Cardiac fibroblast (primary cell): ENCODE data around the gene NCAM1.

Experiments
- DNase-seq, 2 donors: peaks; one replicate each; pipeline versions ENCODE4 v3.0.0 to v3.0.0-alpha.2; 2010; ENCODE audit warnings: low read depth in 2 of 2
- H3K4me3 ChIP-seq, 2 donors: replicated peaks in 1 of 2; 1 replicate in 1 of 2; 2 replicates in 1 of 2; pipeline ENCODE4 v1.5.1; 2011; ENCODE audit warnings: low read depth in 2 of 2, low read length in 2 of 2, mild to moderate bottlenecking in 2 of 2, moderate library complexity in 1 of 2
- CTCF ChIP-seq: IDR thresholded peaks from one replicate; pipeline ENCODE4 v1.5.1; 2011; ENCODE audit warnings: low read depth, mild to moderate bottlenecking, low read length, inconsistent platforms

Gene NCAM1

GRCh38 chr11:112958670-112959069, 2.5 kb upstream of the NCAM1 start:
- H3K4me3 ChIP-seq: no peak overlapping the region
- peak; percentile 15 to 40 for DNase-seq
- TF ChIP-seq CTCF: no peak

GRCh38 chr11:112961751-112962578, 745 bp downstream of the NCAM1 start:
- H3K4me3 ChIP-seq: peak overlapping the region; percentile 39 to 56
- DNase-seq: no peak
- TF ChIP-seq CTCF: no peak

- DNase-seq: peak in 1 of 2 donors; percentile 15
- H3K4me3 ChIP-seq: peak overlapping the region; percentile 39 to 56
- TF ChIP-seq CTCF: no peak
These were observed 1.6 kb downstream of the NCAM1 start for GRCh38 chr11:112962579-112963367.

- no peak for TF ChIP-seq CTCF
- no peak for DNase-seq
- peak overlapping the region; percentile 4 to 56 for H3K4me3 ChIP-seq
These were observed 2.2 kb downstream of the NCAM1 start for GRCh38 chr11:112963368-112963955.

- TF ChIP-seq CTCF: no peak
- H3K4me3 ChIP-seq: no peak overlapping the region
- no peak for DNase-seq
These were observed 4.4 kb downstream of the NCAM1 start for GRCh38 chr11:112965656-112966055.

DNA sequence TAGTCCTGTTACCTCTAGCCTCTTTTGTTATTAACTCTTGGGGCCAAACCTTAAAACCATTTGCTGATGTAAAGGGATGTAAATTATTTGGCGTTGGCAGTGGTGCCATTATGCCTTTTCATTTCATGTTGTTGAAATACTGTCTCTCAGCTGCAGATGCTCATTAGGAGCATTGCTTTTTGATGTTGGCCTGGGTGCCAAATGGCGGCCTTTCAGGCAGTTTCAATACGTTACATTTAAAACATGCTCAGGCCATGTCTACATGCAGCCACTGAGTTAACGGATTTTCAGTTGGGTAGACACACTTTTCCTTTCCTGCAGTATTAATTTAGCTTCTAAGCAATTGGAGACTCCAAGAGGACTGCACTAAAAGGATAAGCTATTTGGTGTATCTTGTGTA, 5.3 kb downstream of the NCAM1 start:
- no peak for TF ChIP-seq CTCF
- no peak overlapping the region for H3K4me3 ChIP-seq
- no peak for DNase-seq
